Measurements from ENCODE around the gene OTOP1. TPM values are rescaled to one million over a fixed set of nuclear protein-coding genes. Genes with fewer than 3 reads are reported as not detected.
"Not testable (repeated sequence)": the region's sequence is repeated elsewhere in the genome, so short reads cannot be mapped to it uniquely, and the experiment has no call there.

OTOP1 gene
- polyA plus RNA-seq, 6 donors from 2014 or later = not detected

DNA sequence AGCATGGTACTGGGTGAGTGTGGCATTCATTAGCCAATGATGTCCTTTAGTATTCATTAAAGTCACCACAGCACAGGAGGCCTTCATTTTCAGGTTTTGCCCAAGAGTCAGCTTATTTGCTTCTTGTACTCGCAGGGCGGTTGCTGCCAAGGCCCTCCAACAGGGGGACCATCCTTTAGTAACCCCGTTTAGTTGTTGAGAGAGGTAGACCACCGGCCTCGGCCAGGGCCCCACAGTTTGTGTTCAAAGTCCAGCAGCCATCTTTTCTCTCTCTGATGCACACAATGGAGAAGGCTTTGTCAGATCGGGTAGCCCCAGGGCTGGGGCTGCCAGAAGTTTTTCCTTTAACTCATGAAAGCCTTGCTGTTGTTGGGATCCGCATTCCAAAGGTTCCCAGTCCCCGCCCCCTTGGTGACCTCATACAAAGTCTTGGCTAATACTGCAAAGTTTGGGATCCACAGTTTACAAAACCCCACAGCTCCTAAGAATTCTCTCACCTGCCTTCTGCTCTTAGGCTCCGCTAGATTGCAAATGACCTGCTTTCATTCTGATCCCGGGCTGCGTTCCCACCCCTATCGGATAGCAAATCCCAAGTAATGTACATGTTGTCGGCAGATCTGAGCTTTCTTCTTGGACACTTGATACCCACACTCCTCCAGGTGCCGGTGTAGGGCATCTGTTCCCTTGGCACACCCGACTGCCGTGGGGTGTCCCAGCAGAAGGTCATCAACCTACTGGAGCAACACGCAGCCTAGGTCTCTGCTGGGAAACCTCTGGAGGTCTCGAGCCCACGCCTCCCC, 58.5 kb downstream of the OTOP1 start:
- not testable (repeated sequence) for ATAC-seq (ENCODE audit: low read depth in 2 of 2)

DNA sequence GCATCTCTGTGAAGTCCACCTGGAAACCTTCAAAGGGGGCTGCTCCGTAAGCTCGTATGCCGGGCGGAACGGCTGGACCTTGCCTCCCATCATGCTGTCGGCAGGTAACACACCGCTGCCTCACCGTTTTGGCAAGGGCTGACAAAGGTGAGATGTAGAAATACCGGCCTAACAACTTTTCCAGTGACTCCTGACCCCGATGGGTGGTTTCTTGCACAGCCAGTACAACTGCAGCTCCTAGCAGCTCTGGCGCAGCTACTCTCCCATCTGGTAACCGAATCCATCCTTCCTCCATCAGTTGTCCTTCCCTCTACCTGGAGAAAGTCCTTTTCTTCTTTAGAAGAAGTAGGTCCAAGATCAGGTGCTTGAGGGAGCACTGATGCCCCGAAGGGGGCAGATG, 59.7 kb downstream of the OTOP1 start:
- ATAC-seq (ENCODE audit: low read depth in 2 of 2); H3K27ac Mint-ChIP-seq; H3K4me3 Mint-ChIP-seq; H3K4me1 Mint-ChIP-seq; H3K9me3 Mint-ChIP-seq; H3K36me3 Mint-ChIP-seq; DNase-seq: not testable (repeated sequence)
- peaks cover 23 to 60% (median 40%) of the 10 kb centered on the region in 3 donors for H3K27me3 Mint-ChIP-seq

More for the DNA sequence above, 58.5 kb downstream of the OTOP1 start:
- H3K4me1 Mint-ChIP-seq, H3K36me3 Mint-ChIP-seq, DNase-seq, H3K9me3 Mint-ChIP-seq: not testable (repeated sequence)
- peaks cover 26 to 54% (median 40%) of the 10 kb centered on the region in 3 donors for H3K27me3 Mint-ChIP-seq
- H3K4me3 Mint-ChIP-seq = peak overlapping the region in 1 of 8 donors; percentile 41
- H3K27ac Mint-ChIP-seq = peak overlapping the region in 1 of 6 donors; percentile 53

DNA sequence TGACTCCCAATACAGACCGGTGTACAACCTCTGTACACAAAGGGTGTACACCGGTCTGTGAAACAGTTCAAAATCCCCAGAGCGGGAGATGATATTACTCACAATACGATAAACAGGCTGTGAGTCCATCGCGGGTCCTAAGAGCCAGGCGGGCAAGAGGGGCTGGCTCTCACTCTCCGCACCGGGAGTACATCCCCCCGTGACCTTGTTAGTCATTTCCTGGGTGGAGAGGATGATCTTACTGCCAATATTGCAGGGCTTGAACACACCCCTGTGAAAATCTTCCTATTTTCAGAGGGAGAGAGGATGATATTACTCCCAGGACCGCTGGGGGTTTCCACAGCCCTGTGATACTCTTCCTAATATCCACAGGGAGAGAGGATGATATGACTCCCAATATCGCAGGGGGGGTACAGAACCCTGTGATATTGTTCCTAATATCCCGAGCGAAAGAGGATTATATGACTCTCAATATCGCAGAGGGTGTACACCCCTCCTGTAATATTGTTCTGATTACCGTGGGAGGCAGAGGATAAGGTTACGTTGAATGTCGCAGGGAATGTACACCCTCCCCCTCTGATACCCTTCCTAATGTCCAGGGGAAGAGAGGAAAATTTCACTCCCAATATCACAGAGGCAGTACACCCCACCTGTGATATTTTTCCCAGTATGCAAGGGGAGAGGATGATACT, 60.9 kb downstream of the OTOP1 start:
- not testable (repeated sequence) for H3K36me3 Mint-ChIP-seq; ATAC-seq (ENCODE audit: low read depth in 2 of 2); H3K9me3 Mint-ChIP-seq; H3K4me1 Mint-ChIP-seq; H3K27ac Mint-ChIP-seq; H3K4me3 Mint-ChIP-seq; DNase-seq
- H3K27me3 Mint-ChIP-seq = peaks cover 27 to 59% (median 32%) of the 10 kb centered on the region in 3 donors

DNA sequence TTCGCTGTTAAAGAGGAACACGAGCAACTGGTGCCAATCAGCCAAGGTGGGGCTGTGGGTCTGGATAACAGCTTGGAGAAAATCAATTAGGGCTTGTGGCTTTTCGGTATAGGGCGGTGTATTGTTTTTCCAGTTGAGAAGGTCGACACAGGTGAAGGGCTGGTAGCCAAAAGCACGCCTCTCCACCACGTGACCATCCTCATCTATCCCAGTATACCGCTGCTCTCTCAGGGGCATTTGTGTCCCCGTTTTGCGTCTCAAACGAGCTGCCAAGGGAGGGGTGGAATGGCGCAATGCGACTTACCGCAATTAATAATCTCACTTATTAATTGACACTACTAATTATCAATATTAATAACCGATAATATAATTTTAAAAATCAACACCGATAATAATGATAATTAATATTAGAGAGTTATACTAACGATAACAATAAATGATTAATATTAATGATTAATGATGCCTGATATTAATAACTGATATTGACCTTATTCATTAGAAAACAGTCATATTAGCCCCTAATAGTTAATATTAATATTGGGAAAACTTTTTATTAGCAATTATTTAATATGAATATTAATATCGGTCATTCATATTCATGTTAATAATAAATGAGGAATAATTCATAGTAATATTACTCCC, 62.1 kb downstream of the OTOP1 start:
- H3K27ac Mint-ChIP-seq, H3K4me1 Mint-ChIP-seq: not testable (repeated sequence)

DNA sequence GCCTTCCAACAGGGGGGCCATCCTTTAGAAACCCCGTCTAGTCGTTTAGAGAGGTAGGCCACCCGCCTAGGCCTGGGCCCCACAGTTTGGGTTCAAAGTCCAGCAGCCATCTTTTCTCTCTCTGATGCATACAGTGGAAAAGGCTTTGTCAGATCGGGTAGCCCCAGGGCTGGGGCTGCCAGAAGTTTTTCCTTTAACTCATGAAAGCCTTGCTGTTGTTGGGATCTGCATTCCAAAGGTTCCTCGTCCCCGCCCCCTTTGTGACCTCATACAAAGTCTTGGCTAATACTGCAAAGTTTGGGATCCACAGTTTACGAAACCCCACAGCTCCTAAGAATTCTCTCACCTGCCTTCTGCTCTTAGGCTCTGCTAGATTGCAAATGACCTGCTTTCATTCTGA, 64.5 kb downstream of the OTOP1 start:
- ATAC-seq (ENCODE audit: low read depth in 2 of 2); H3K9me3 Mint-ChIP-seq; H3K4me3 Mint-ChIP-seq: not testable (repeated sequence)

More for the DNA sequence above, 62.1 kb downstream of the OTOP1 start:
- not testable (repeated sequence) for H3K4me3 Mint-ChIP-seq; H3K9me3 Mint-ChIP-seq; H3K36me3 Mint-ChIP-seq; ATAC-seq (ENCODE audit: low read depth in 2 of 2); DNase-seq
- peaks cover 30 to 59% (median 31%) of the 10 kb centered on the region in 3 donors for H3K27me3 Mint-ChIP-seq

DNA sequence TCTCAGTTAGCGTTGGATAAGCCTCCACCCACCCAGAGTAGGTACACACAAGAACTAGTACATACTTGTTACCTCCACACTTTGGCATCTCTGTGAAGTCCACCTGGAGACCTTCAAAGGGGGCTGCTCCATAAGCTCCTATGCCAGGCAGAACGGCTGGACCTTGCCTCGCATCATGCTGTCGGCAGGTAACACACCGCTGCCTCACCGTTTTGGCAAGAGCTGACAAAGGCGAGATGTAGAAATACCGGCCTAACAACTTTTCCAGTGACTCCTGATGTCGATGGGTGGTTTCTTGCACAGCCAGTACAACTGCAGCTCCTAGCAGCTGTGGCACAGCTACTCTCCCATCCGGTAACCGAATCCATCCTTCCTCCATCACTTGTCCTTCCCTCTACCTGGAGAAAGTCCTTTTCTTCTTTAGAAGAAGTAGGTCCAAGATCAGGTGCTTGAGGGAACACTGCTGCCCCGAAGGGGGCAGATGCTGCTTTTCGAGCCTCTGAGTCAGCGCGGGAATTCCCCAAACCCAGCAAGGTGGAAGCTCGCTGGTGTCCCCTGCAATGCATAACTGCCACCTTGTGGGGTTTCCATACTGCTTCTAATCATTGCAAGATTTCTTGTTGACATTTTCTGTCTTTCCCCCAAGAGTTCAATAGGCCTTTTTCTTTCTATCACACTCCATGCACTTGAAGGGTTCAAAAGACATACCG, 65.6 kb downstream of the OTOP1 start:
- not testable (repeated sequence) for H3K9me3 Mint-ChIP-seq; H3K4me1 Mint-ChIP-seq; H3K36me3 Mint-ChIP-seq; H3K4me3 Mint-ChIP-seq; ATAC-seq (ENCODE audit: low read depth in 2 of 2); H3K27ac Mint-ChIP-seq
- DNase-seq = peak; percentile 16
- peaks cover 22 to 38% (median 26%) of the 10 kb centered on the region in 3 donors for H3K27me3 Mint-ChIP-seq

More for the DNA sequence above, 64.5 kb downstream of the OTOP1 start:
- not testable (repeated sequence) for H3K4me1 Mint-ChIP-seq, DNase-seq, H3K27ac Mint-ChIP-seq, H3K36me3 Mint-ChIP-seq
- H3K27me3 Mint-ChIP-seq = peaks cover 28 to 45% (median 30%) of the 10 kb centered on the region in 3 donors

DNA sequence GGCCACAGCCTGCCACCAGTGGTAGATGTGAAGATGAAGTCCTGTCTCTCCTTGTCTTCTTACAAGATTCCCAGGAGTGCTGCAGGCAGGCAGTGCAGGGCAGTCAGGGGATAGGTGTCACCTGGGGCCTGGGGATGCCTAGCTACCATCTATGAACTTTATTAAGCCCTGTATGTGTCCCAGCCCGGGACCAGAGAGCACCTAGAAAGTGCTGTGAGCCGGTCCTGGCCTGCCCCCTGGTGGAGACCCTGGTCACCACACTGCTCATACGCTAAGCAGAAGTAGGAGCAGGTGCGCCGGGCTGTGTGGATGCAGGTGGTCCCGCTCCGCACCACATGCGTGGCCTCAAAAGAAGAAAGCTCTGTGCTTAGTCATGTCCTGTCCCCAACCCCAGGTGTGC, 81.1 kb downstream of the OTOP1 start:
- H3K27ac Mint-ChIP-seq, H3K9me3 Mint-ChIP-seq, H3K36me3 Mint-ChIP-seq: not testable (repeated sequence)
- H3K27me3 Mint-ChIP-seq = peaks cover 0 to 56% (median 9%) of the 10 kb centered on the region in 3 donors
- H3K4me1 Mint-ChIP-seq = peaks cover 12 to 41% (median 15%) of the 10 kb centered on the region in 3 donors
- peak overlapping the region in 2 of 8 donors; percentile 22 to 77 for H3K4me3 Mint-ChIP-seq
- ATAC-seq (ENCODE audit: low read depth in 2 of 2) = peak; percentile 34 to 40
- DNase-seq = peak; percentile 62

DNA sequence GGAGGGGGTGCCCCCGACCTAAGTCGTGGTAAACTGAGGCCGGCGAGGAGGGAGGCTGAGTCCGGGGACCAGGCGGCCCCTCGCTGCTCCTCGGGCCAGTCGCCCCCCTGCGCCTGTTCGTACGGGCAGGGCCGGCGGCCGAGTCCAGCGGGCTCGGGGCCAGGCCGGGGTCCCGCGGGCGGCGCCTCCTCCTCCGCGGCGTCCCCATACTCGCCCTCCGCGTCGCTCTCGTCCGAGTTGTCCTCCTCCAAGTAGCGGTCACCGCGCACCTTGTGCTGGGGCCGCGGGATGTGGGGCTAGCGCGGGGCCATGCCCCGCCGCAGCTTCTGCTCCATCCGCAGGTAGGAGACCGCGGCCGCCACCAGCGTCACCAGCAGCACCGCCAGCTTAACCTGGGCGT, 83.4 kb downstream of the OTOP1 start:
- ATAC-seq (ENCODE audit: low read depth in 2 of 2); H3K36me3 Mint-ChIP-seq; H3K9me3 Mint-ChIP-seq; H3K27ac Mint-ChIP-seq; DNase-seq: not testable (repeated sequence)
- H3K27me3 Mint-ChIP-seq = peaks cover 0 to 56% (median 9%) of the 10 kb centered on the region in 3 donors
- peaks cover 3 to 27% (median 4%) of the 10 kb centered on the region in 3 donors for H3K4me1 Mint-ChIP-seq
- peak overlapping the region in 4 of 8 donors; percentile 59 to 77 (median 72) for H3K4me3 Mint-ChIP-seq

DNA sequence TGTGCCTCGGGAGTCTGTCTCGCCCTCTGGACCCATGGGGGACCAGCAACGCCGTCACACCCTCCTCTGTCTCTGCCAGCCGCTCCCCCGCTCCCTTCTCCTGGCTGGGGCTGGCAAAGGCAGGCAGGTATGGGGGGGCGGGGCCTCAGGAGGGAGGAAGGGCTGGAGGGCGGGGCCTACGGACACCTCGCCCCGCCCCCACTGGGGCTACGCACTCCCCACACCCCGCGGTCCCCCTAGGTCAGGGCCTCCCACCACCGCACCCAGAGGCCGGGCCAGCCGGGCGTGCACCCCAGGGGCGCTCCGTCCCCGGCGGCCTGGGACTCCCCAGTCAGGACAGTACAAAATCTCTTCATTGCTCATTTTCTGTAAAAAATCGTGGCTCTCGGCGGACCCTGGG, 84.0 kb downstream of the OTOP1 start:
- H3K4me3 Mint-ChIP-seq = peak overlapping the region in 4 of 8 donors; percentile 37 to 62 (median 54)
- H3K36me3 Mint-ChIP-seq; ATAC-seq (ENCODE audit: low read depth in 2 of 2); H3K27ac Mint-ChIP-seq; H3K9me3 Mint-ChIP-seq; DNase-seq: not testable (repeated sequence)
- peaks cover 3 to 27% (median 4%) of the 10 kb centered on the region in 3 donors for H3K4me1 Mint-ChIP-seq
- peaks cover 0 to 57% (median 9%) of the 10 kb centered on the region in 3 donors for H3K27me3 Mint-ChIP-seq

DNA sequence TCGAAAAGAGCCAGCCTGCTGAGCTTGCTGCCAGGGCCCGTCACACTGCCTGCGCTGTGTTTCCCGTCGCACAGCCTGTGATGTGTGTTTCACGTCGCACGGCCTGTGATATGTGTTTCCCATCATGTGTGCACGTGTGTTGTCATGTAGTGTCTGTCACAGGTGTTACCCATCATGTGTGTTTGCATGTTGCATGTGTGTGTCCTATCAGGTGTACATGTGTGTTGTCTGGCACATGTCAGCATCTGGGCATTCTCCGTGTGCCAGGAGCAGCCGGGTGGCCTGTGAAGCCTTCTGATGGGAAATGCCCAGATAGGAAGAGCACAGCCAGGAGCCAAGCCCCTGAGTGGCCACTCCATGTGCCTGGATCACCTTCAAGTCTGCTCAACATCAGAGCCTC, 85.5 kb downstream of the OTOP1 start:
- Mint-ChIP-seq H3K4me1 (peaks cover 3 to 15% (median 3%) of the 10 kb centered on the region in 3 donors), H3K27me3 (peaks cover 0 to 59% (median 11%) of the 10 kb centered on the region in 3 donors)
- not testable (repeated sequence) for H3K36me3 Mint-ChIP-seq; H3K4me3 Mint-ChIP-seq; ATAC-seq (ENCODE audit: low read depth in 2 of 2); DNase-seq; H3K9me3 Mint-ChIP-seq; H3K27ac Mint-ChIP-seq
